Body of pancreas (tissue), 4 donors: ENCODE results near the gene COMMD1. TPM values are rescaled to one million over a fixed set of nuclear protein-coding genes. Genes with fewer than 3 reads are reported as not detected.
A peak's percentile ranks its signal among the peaks of the same experiment; 100 is the strongest.

Experiments
- ATAC-seq: fragments of 150-250 bp; one replicate; pipeline ENCODE4 v1.9.1; 2016
- DNase-seq, 4 donors: peaks; one replicate each; pipeline ENCODE4 v3.0.0-alpha.2; 2019
- H3K27ac ChIP-seq, 4 donors: fragments of 200-600 bp; sonication (generic); 1 replicate in 3 of 4; 2 replicates in 1 of 4; pipeline versions ENCODE4 v1.5.1 to v1.6.1; 2016 to 2019; ENCODE audit warnings: mild to moderate bottlenecking in 1 of 4, mixed read lengths in 1 of 4, moderate library complexity in 1 of 4
- H3K27me3 ChIP-seq, 2 donors: fragments of 200-600 bp; sonication (generic); one replicate each; pipeline ENCODE4 v1.6.0; 2016; ENCODE audit warnings: mild to moderate bottlenecking in 1 of 2
- H3K36me3 ChIP-seq, 2 donors: fragments of 200-600 bp; sonication (generic); replicated peaks in 1 of 2; 2 replicates each; pipeline ENCODE4 v1.5.1; 2016; ENCODE audit warnings: low read depth in 2 of 2; ENCODE audit not compliant: insufficient read depth in 1 of 2
- H3K4me1 ChIP-seq: fragments of 200-600 bp; sonication (generic); one replicate; pipeline ENCODE4 v1.6.0; 2016
- H3K4me3 ChIP-seq, 2 donors: fragments of 200-600 bp; sonication (generic); 1 replicate in 1 of 2; 2 replicates in 1 of 2; pipeline ENCODE4 v1.5.1; 2016 to 2019
- H3K9me3 ChIP-seq, 3 donors: fragments of 200-600 bp; sonication (generic); 1 replicate in 2 of 3; 2 replicates in 1 of 3; pipeline ENCODE4 v1.5.1; 2016
- CTCF ChIP-seq, 7 experiments: fragments of 450-650 bp in 4 of 7; fragments of 200-600 bp in 3 of 7; sonication (generic) in 3 of 7; IDR thresholded peaks; one replicate each; pipeline ENCODE4 v1.5.1; 2016 to 2019; ENCODE audit warnings: antibody characterized with exemption in 7 of 7
- POLR2A ChIP-seq, 3 donors: fragments of 450-650 bp; IDR thresholded peaks; one replicate each; pipeline ENCODE4 v1.6.1; 2016; ENCODE audit warnings: antibody characterized with exemption in 3 of 3, mild to moderate bottlenecking in 2 of 3
- WGBS, 2 donors: methylation state at CpG; one replicate each; pipeline ENCODE4 v1.1.5; 2017; 5-methylcytosine and 5-hydroxymethylcytosine counted together
- intact Hi-C: fragments of 100-400 bp; cut with DNase I; formaldehyde crosslinking; loops from one replicate; pipeline ENCODE4 v1.15.1; 2023
- total RNA-seq, 2 donors: library from RNA; depleted of rRNA; stranded (reverse); fragments of >200 nt; gene quantifications; one replicate each; pipeline ENCODE4 v1.1.0, GENCODE V29; 2016

The COMMD1 gene
- total RNA-seq, 2 donors from 2014 or later: 19.1 to 37.9 TPM

GRCh38 chr2:61988462-61989366, 83.2 kb downstream of the COMMD1 start:
- intact Hi-C loops: no loop called here
- Histone ChIP-seq H3K27ac (no peak overlapping the region), H3K4me1 (no peaks in the 10 kb centered on the region), H3K27me3 (no peaks in the 10 kb centered on the region), H3K9me3 (no peaks in the 10 kb centered on the region), H3K4me3 (no peak overlapping the region), H3K36me3 (no peaks in the 10 kb centered on the region)
- 94 to 98% methylated on average over 6 of the region's 6 CpGs for WGBS, 2 donors
- DNase-seq: no peak
- no peak for TF ChIP-seq POLR2A (IDR thresholded peaks at IDR 0.05)
- no peak for TF ChIP-seq CTCF (IDR thresholded peaks at IDR 0.05)
- no peak for ATAC-seq

GRCh38 chr2:61993422-61994024, 88.0 kb downstream of the COMMD1 start:
- intact Hi-C loops: loop anchor here (10.0 kb wide), 1 partner anchor 421 kb away; no protein-coding TSS in a partner anchor
- Histone ChIP-seq H3K27me3 (no peaks in the 10 kb centered on the region), H3K9me3 (no peaks in the 10 kb centered on the region), H3K27ac (no peak overlapping the region), H3K36me3 (no peaks in the 10 kb centered on the region), H3K4me3 (no peak overlapping the region), H3K4me1 (no peaks in the 10 kb centered on the region)
- TF ChIP-seq CTCF (IDR thresholded peaks at IDR 0.05): peak; percentile 15 to 64 (median 56)
- TF ChIP-seq POLR2A (IDR thresholded peaks at IDR 0.05): no peak
- WGBS, 2 donors: 68 to 76% methylated on average over 3 of the region's 3 CpGs
- ATAC-seq (no peak), DNase-seq (peak in 2 of 4 donors; percentile 29 to 41)

- Histone ChIP-seq H3K4me3 (no peak overlapping the region), H3K27me3 (no peaks in the 10 kb centered on the region), H3K36me3 (no peaks in the 10 kb centered on the region), H3K4me1 (no peaks in the 10 kb centered on the region), H3K27ac (no peak overlapping the region), H3K9me3 (no peaks in the 10 kb centered on the region)
- intact Hi-C loops: loop anchor here (10.0 kb wide), 1 partner anchor 420 kb away; no protein-coding TSS in a partner anchor
- WGBS, 2 donors: 88 to 100% methylated on average over 1 of the region's 1 CpG
- DNase-seq: no peak
- TF ChIP-seq POLR2A (IDR thresholded peaks at IDR 0.05): no peak
- no peak for TF ChIP-seq CTCF (IDR thresholded peaks at IDR 0.05)
- no peak for ATAC-seq
These were observed 89.1 kb downstream of the COMMD1 start for GRCh38 chr2:61994531-61994930.

DNA sequence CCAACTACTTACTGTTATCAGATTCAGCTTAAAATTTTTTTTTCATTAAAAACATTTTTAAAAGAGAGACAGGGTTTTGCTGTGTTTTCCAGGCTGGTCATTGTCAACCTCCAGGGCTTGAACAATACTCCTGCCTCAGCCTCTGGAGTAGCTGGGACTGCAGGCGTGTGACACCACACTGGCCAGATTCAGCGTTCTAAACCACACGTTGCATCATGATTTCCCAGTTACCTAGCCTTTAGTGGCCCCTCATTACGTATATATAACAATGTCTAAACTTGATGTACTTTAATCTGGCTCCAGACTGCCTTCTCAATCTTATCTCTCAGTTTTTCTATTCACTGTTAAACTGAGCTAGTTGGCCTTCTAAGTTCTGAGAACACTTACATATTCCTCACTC, 89.6 kb downstream of the COMMD1 start:
- no peaks in the 10 kb centered on the region for H3K36me3 ChIP-seq
- DNase-seq: no peak
- intact Hi-C loops: loop anchor here (10.0 kb wide), 1 partner anchor 420 kb away; no protein-coding TSS in a partner anchor
- H3K27ac ChIP-seq: no peak overlapping the region
- H3K27me3 ChIP-seq: no peaks in the 10 kb centered on the region
- no peaks in the 10 kb centered on the region for H3K9me3 ChIP-seq
- H3K4me1 ChIP-seq: no peaks in the 10 kb centered on the region
- ATAC-seq: no peak
- TF ChIP-seq CTCF (IDR thresholded peaks at IDR 0.05) (no peak), POLR2A (IDR thresholded peaks at IDR 0.05) (no peak)
- no peak overlapping the region for H3K4me3 ChIP-seq
- WGBS, 2 donors: 60 to 61% methylated on average over 4 of the region's 4 CpGs
